Superior temporal gyrus (tissue), 1 donor: ENCODE measurements around the gene NAA38.
A peak's percentile ranks its signal among the peaks of the same experiment; 100 is the strongest.

Experiments
- DNase-seq: peaks from one replicate; pipeline ENCODE4 v3.0.0-alpha.2; 2016; ENCODE audit errors: extremely low spot score

NAA38 gene

DNA sequence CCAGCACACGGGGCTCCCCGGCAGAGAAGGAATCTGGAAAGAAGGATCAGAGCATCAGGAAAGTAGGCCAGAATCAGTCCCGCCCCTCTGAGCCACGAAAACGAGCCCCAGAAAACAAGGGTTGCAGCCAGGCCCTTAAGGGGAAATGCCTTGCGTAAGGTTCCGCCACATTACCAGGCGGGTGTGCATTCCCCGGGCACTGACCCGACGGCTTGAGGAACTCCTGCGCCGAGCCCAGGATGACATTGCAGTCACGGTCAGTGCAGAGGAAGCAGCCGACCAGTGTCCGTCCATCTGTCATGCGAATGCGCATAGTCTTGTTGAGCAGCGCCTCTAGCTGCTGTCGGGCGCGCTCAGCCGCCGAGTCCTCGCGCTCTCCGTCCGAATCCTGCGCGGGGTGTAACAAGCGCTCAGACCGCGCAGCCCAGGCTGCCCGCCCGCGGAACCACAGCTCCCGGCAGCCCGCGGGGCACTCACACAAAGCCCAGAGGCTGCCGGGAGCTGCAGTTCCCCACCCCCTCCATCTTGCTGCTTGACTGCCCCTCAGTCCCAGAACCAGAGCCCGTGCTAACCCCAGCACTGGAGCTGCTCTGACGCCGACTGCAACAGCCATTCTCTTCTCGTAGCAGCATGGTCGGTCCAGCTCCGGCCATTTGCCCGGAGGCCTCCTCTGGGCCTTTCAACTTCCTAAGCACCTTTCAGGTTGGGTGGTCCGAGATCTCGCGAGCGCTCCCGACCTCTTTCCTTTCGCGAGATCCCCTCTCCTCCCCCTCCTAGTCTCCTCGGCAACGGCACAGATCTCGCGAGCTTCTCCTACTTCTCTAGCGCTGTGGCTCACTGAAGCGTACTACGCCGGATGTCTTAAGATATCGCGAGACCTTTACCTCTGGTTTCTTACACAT is at the start of gene NAA38:
NAA38 (minus strand) TSS at position 749 of the 902 bp plus-strand sequence; CDS start at position 653, 96 bp downstream.
- peak; percentile 96 for DNase-seq

DNA sequence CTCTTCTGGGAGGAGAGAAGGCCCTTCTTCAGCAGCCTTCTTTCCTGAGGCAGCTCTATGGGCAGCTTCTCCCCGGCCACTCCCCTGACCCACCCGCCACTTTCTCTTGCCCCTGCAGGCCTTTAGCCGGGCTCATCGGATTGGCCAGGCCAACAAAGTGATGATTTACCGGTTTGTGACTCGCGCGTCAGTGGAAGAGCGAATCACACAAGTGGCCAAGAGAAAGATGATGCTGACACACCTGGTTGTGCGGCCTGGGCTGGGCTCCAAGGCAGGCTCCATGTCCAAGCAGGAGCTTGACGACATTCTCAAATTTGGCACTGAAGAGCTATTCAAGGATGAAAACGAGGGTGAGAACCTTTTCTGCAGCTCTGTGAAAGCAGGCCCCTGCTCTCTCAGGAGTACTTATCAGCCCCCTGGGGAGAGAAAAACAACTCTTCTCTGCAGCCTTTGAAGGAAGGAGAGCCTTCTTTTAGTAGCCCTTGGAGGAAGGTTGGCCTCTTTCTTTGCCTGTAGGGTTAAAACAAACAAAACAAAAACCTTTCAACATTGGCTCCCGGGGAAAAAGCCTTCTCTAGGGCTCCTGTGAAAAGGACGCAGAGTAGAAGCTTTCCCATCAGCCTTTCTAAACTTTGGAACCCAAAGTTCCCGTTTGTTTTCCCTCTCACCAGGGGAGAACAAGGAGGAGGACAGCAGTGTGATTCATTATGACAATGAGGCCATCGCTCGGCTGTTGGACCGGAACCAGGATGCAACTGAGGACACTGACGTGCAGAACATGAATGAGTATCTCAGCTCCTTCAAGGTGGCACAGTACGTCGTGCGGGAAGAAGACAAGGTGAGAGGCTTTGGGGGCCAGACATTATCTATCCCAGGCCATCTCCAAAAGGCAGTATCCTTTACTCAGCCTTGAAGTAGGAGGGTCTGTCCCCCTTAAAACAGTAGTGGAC is 46.1 kb upstream of the NAA38 start:
- no peak for DNase-seq

DNA sequence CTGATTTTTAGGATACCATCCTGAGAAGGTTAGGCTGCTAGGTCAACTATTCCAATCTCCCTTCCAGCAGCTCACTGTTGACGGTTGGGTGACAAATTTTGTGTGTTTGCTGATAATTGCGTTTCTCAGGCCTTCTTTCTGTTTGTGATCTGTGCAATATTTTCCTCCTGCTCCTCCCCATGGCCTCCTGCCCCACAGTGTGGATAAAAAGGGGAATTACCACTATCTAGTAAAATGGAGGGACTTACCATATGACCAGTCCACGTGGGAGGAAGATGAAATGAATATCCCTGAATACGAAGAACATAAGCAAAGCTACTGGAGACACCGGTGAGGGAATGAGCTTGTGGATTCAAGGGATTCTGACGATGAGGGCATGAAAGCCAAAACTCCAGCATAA is 40.4 kb upstream of the NAA38 start:
- DNase-seq: peak; percentile 82

GRCh38 chr17:7897090-7897489 is 39.7 kb upstream of the NAA38 start:
- DNase-seq: no peak

DNA sequence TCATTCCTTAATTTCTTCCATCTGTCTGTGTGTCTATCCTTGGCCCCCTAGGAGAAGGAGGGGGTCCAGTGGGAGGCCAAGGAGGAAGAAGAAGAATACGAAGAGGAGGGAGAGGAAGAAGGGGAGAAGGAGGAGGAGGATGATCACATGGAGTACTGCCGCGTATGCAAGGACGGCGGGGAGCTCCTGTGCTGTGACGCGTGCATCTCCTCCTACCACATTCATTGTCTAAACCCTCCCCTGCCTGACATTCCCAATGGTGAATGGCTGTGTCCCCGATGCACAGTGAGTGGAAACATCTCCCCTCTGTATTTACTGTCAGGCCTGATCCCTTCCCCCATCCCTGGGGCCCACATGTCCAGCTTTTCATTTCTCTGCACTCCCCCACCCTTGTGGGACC is 37.5 kb upstream of the NAA38 start:
- no peak for DNase-seq

- no peak for DNase-seq
Measured at GRCh38 chr17:7894226-7894625, 36.9 kb upstream of the NAA38 start.

- no peak for DNase-seq
Measured at GRCh38 chr17:7893187-7893880, 36.0 kb upstream of the NAA38 start.

GRCh38 chr17:7889166-7889955 is 32.0 kb upstream of the NAA38 start:
- peak; percentile 96 for DNase-seq

- DNase-seq: peak; percentile 28
Measured at GRCh38 chr17:7888184-7888920, 31.0 kb upstream of the NAA38 start, which contains the start of gene CHD3. CHD3 (plus strand) TSS chr17:7888789; CDS start chr17:7889001, 212 bp downstream.

- DNase-seq: peak; percentile 91
Measured at GRCh38 chr17:7887482-7888183, 30.3 kb upstream of the NAA38 start.

DNA sequence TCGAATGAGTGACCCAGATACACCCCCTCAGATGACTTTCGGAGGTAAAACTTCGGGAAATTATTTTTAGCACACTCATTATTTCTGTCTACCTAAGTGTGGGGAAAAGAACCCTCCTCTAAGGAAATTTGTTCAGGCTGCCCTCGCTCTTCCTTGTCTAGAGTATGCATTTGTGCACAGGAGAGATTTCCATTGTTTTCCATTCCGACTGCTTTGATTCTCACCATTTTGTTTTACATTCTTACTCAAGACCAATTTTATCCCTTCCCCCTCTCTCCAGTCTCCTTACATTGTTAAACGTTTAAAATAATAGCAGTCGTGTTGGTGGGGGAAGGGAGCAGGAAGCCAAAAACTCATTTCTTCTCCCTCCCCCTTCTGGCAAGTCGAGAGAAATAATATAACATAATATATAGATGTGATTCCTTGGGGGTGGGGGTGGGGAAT is 29.7 kb upstream of the NAA38 start:
- peak; percentile 41 for DNase-seq

GRCh38 chr17:7886227-7887037 is 29.1 kb upstream of the NAA38 start:
- peak; percentile 19 for DNase-seq

DNA sequence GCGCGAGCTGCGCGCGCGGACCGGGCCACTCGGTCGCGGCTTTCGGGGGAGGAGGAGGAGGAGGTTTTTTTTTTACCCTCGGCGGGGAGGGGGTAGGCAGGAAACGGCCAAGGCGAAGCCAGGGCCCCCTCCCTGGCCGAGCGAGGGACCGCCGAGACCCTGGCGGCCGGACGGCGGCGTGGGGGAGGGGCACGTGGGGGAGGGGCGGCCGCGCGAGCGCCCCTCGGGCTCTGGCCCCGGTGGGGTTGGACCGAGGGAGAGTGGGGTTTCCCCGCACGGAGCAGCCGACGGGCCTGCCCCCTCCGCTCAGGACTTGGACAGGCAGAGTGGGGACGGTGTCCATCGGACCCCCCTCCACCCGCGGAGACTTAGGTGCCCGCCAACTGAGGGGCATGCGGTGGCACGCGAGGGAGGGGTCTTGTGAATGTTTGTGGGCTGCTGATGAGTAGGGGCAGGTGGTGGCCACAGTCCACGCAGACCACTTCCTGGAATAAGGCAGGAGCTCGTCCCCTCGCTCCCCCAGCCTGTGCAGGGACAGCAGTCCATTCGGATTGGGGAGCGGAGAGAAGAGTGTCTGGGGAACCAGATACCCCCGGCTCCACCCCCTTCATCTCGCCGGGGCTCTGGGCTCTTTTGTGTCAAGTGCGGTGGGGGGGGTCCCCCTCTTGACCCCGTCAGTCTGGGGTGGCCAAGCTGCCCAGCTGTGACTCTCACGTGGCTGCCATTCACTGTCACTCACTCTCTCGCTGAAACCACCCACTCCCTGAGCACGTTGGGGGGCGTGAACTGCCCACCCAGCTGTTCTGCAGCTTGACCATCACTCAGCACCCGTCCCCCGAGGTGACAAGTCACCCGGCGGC is 28.2 kb upstream of the NAA38 start:
- peak; percentile 14 for DNase-seq

DNA sequence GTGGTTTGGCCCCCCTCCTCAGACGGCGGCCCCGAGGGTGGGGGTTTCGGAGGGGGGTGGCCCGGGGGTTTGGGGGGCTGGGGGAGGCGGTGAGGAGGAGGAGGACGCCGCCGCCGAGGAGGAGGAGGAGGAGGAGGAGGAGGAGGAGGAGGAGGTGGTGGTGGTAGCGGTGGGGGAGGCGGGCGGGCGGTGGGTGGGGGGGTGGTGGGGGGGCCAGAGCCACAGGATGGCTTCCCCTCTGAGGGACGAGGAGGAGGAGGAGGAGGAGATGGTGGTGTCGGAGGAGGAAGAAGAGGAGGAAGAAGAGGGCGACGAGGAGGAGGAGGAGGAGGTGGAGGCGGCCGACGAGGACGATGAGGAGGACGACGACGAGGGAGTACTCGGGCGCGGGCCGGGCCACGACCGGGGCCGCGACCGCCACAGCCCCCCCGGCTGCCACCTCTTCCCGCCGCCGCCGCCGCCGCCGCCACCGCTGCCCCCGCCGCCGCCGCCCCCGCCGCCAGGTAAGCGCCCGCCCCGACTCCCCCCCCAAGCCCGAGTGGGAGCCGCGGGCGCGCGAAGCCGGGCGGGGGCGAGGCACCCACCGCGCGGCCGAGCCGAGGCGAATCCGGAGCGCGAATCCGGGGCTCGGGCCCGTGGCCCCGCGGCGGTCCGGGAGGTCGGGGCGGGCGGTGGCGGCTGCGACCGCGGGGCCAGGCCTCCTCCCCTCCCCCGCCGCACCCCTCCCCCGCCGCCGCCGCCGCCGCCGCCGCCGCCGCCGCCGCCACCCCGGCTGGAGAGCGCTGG is 27.4 kb upstream of the NAA38 start:
- DNase-seq: no peak

- DNase-seq: no peak
Measured at GRCh38 chr17:7883781-7884386, 26.5 kb upstream of the NAA38 start.

DNA sequence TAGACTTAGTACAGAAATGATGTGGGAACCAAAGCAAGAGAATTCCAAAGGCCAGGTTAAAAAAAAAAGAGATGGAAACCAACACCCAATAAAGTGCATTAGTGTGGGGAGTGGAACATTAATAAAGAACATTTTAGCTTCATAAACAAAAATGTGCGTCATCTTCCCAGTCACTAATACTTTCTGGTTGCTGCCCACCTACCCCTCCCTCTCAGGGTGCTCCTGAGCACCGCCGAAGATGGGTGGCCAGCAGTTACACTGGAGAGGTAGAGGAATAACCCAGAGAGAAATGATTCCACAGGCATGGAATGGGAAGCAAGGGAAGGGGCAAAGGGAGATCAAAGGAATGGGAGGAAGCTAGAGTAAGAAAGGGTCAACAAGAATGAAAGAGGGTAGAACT is 25.3 kb upstream of the NAA38 start:
- DNase-seq: peak; percentile 16
